ENCODE measurements around the gene KSR1. TPM values are rescaled to one million over a fixed set of nuclear protein-coding genes. Genes with fewer than 3 reads are reported as not detected.
A peak's percentile ranks its signal among the peaks of the same experiment; 100 is the strongest.

KSR1 gene
- total and polyA plus RNA-seq, 5 experiments from 2014 or later, result 0.73 to 25.4 (median 2.0) TPM

DNA sequence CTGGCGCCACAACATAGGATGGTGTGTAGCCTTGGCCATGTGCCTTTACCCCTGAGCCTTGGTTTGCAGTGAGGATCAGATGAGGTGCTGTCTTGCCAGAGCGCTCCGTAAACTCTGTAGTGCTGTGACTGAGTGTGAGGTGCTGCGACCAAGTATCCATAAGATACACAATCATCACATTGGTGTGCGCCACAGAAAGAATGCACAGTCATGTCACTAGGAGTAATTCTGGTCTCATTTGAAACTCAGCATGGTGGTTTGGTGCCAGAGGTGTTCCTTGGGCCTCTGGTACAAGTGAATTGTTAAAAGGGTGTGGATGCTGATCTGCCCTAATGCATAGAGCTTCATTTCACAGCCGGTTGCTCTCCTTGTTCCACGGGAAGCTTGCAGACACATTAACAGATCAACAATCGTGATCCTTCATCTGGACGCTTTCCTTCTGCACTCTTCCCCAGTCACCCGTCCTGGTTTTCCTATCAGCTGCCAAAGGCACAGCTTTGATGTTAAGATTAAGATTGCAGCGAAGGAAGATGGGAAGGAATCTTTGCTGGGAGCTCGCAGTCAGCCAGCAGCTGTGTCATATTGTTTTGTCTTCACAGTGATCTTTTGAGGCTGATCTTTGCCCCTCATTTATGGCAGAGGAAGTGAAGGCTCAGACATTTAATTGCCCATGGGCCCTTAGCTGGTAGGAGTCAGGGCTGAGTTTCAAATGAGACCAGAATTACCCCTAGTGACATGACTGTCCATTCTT lies 79.1 kb downstream of the KSR1 start:
- no peaks in the 10 kb centered on the region for H3K27me3 Mint-ChIP-seq
- peaks cover 3 to 26% (median 15%) of the 10 kb centered on the region in 4 donors for H3K4me1 Mint-ChIP-seq

GRCh38 chr17:27535975-27536374 lies 79.7 kb downstream of the KSR1 start:
- H3K36me3 Mint-ChIP-seq, result no peaks in the 10 kb centered on the region
- H3K27ac Mint-ChIP-seq, result no peak overlapping the region
- H3K9me3 Mint-ChIP-seq, result no peaks in the 10 kb centered on the region
- no peaks in the 10 kb centered on the region for H3K27me3 Mint-ChIP-seq
- H3K4me1 Mint-ChIP-seq, result peaks cover 5 to 25% (median 16%) of the 10 kb centered on the region in 4 donors
- DNase-seq, result no peak
- no peak for ATAC-seq
- POLR2A ChIA-PET, result no interaction called here
- no peak overlapping the region for H3K4me3 Mint-ChIP-seq

More for the DNA sequence above, 79.1 kb downstream of the KSR1 start:
- ATAC-seq (no peak), DNase-seq (no peak)
- Mint-ChIP-seq H3K9me3 (no peaks in the 10 kb centered on the region), H3K36me3 (no peaks in the 10 kb centered on the region), H3K4me3 (no peak overlapping the region), H3K27ac (no peak overlapping the region)
- POLR2A ChIA-PET, result no interaction called here

- Mint-ChIP-seq H3K27ac (no peak overlapping the region), H3K4me3 (no peak overlapping the region), H3K27me3 (no peaks in the 10 kb centered on the region), H3K4me1 (peaks cover 6 to 30% (median 21%) of the 10 kb centered on the region in 4 donors), H3K36me3 (no peaks in the 10 kb centered on the region), H3K9me3 (no peaks in the 10 kb centered on the region)
- DNase-seq (no peak), ATAC-seq (no peak)
- POLR2A ChIA-PET, result no interaction called here
These were observed 80.5 kb downstream of the KSR1 start for GRCh38 chr17:27536781-27537180.

- ATAC-seq (no peak), DNase-seq (no peak)
- no peaks in the 10 kb centered on the region for H3K9me3 Mint-ChIP-seq
- H3K4me3 Mint-ChIP-seq, result no peak overlapping the region
- H3K4me1 Mint-ChIP-seq, result peaks cover 6 to 39% (median 25%) of the 10 kb centered on the region in 4 donors
- no peaks in the 10 kb centered on the region for H3K36me3 Mint-ChIP-seq
- H3K27me3 Mint-ChIP-seq, result no peaks in the 10 kb centered on the region
- POLR2A ChIA-PET, result no interaction called here
- peak overlapping the region in 1 of 10 donors; percentile 9 for H3K27ac Mint-ChIP-seq
These were observed 82.1 kb downstream of the KSR1 start for GRCh38 chr17:27538156-27538955.

GRCh38 chr17:27539152-27539551 lies 82.9 kb downstream of the KSR1 start:
- POLR2A ChIA-PET, result no interaction called here
- peak overlapping the region in 1 of 10 donors; percentile 79 for H3K27ac Mint-ChIP-seq
- no peak for ATAC-seq
- no peaks in the 10 kb centered on the region for H3K36me3 Mint-ChIP-seq
- no peaks in the 10 kb centered on the region for H3K9me3 Mint-ChIP-seq
- DNase-seq, result no peak
- H3K4me1 Mint-ChIP-seq, result peaks cover 8 to 46% (median 30%) of the 10 kb centered on the region in 4 donors
- H3K4me3 Mint-ChIP-seq, result no peak overlapping the region
- H3K27me3 Mint-ChIP-seq, result no peaks in the 10 kb centered on the region

GRCh38 chr17:27539794-27540317 lies 83.6 kb downstream of the KSR1 start:
- ATAC-seq (no peak), DNase-seq (no peak)
- H3K27me3 Mint-ChIP-seq, result no peaks in the 10 kb centered on the region
- peaks cover 8 to 53% (median 37%) of the 10 kb centered on the region in 4 donors for H3K4me1 Mint-ChIP-seq
- POLR2A ChIA-PET, result no interaction called here
- no peak overlapping the region for H3K4me3 Mint-ChIP-seq
- H3K36me3 Mint-ChIP-seq, result no peaks in the 10 kb centered on the region
- H3K27ac Mint-ChIP-seq, result peak overlapping the region in 1 of 10 donors; percentile 79
- H3K9me3 Mint-ChIP-seq, result no peaks in the 10 kb centered on the region

- Mint-ChIP-seq H3K4me1 (peaks cover 10 to 60% (median 43%) of the 10 kb centered on the region in 4 donors), H3K4me3 (no peak overlapping the region), H3K36me3 (no peaks in the 10 kb centered on the region), H3K9me3 (no peaks in the 10 kb centered on the region), H3K27ac (peak overlapping the region in 1 of 10 donors; percentile 30), H3K27me3 (no peaks in the 10 kb centered on the region)
- DNase-seq (peak in 1 of 10 donors; percentile 34), ATAC-seq (no peak)
- POLR2A ChIA-PET, result no interaction called here
These were observed 84.3 kb downstream of the KSR1 start for GRCh38 chr17:27540318-27541101.

GRCh38 chr17:27541301-27542023 lies 85.2 kb downstream of the KSR1 start:
- Mint-ChIP-seq H3K4me1 (peaks cover 18 to 67% (median 47%) of the 10 kb centered on the region in 4 donors), H3K27ac (peak overlapping the region in 2 of 10 donors; percentile 30 to 73), H3K27me3 (no peaks in the 10 kb centered on the region), H3K9me3 (no peaks in the 10 kb centered on the region), H3K36me3 (no peaks in the 10 kb centered on the region), H3K4me3 (no peak overlapping the region)
- ATAC-seq, result no peak
- POLR2A ChIA-PET, result interaction anchor here (0.5 kb wide), 1 partner anchor 218 kb away, joined by 3 read pairs; no protein-coding TSS in a partner anchor
- DNase-seq, result peak in 1 of 10 donors; percentile 42

- peak overlapping the region in 1 of 10 donors; percentile 63 for H3K27ac Mint-ChIP-seq
These were observed 86.7 kb downstream of the KSR1 start for GRCh38 chr17:27542841-27543463.

DNA sequence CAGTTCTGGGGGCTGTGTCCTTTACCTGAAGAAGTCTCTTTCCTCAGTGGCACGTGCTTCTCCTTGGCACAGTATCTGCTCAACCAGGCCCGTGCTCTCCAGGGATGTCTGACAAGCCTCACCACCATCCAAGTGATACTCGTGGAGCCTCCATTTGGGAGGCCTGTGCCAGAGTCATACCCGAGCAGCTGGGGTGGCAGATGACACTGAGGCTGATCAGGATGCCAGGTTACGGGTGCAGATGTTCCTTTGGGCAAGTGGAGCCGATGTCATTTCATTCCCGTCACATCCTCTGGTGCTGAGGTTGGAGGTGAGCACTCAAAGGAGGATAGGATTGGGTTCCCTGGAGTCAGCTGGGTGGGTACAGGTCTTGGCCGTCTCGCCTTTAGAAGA lies 87.2 kb downstream of the KSR1 start:
- POLR2A ChIA-PET, result no interaction called here
- ATAC-seq (no peak), DNase-seq (peak in 1 of 10 donors; percentile 46)
- Mint-ChIP-seq H3K4me1 (peaks cover 21 to 74% (median 42%) of the 10 kb centered on the region in 4 donors), H3K4me3 (no peak overlapping the region), H3K9me3 (no peaks in the 10 kb centered on the region), H3K36me3 (no peaks in the 10 kb centered on the region), H3K27ac (no peak overlapping the region), H3K27me3 (no peaks in the 10 kb centered on the region)

More at GRCh38 chr17:27542841-27543463, 86.7 kb downstream of the KSR1 start:
- Mint-ChIP-seq H3K4me1 (peaks cover 21 to 74% (median 42%) of the 10 kb centered on the region in 4 donors), H3K27me3 (no peaks in the 10 kb centered on the region), H3K9me3 (no peaks in the 10 kb centered on the region), H3K4me3 (no peak overlapping the region), H3K36me3 (no peaks in the 10 kb centered on the region)
- ATAC-seq, result no peak
- POLR2A ChIA-PET, result no interaction called here
- DNase-seq, result peak in 1 of 10 donors; percentile 58

DNA sequence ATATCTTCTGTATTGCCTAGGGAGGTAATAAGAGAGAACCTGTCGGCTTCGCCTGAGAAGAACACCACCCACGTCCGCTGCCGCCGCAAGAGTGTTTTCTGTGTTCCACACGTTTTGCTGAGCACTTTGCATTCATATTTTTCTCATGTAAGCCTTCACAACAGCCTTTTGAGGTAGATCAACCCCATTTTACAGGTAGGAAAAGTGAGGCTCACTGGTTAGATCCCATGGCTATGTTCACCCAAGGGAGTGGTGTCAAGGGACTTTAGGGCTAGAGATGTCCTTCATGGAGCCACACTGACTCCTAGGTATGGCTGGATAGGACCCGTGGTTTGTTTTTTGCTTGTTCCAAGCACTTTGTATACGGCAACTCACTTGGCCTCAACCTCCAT lies 87.7 kb downstream of the KSR1 start:
- H3K4me1 Mint-ChIP-seq, result peaks cover 21 to 74% (median 42%) of the 10 kb centered on the region in 4 donors

More for the DNA sequence above, 87.7 kb downstream of the KSR1 start:
- DNase-seq (peak in 1 of 10 donors; percentile 0), ATAC-seq (no peak)
- no peaks in the 10 kb centered on the region for H3K9me3 Mint-ChIP-seq
- H3K27me3 Mint-ChIP-seq, result no peaks in the 10 kb centered on the region
- H3K27ac Mint-ChIP-seq, result peak overlapping the region in 2 of 10 donors; percentile 54 to 60
- POLR2A ChIA-PET, result no interaction called here
- H3K36me3 Mint-ChIP-seq, result no peaks in the 10 kb centered on the region
- peak overlapping the region in 3 of 10 donors; percentile 14 to 50 (median 18) for H3K4me3 Mint-ChIP-seq
